ENCODE data around the gene OTOP2. TPM values are rescaled to one million over a fixed set of nuclear protein-coding genes. Genes with fewer than 3 reads are reported as not detected.

OTOP2 gene
- total and polyA plus RNA-seq, 4 donors = not detected

GRCh38 chr17:74938194-74938950 is 14.3 kb downstream of the OTOP2 start:
- no peak for TF ChIP-seq CTCF (IDR thresholded peaks at IDR 0.05; ENCODE audit: control extremely low read depth, extremely low read depth)
- peaks cover 0 to 3% (median 0%) of the 10 kb centered on the region in 4 donors for H3K9me3 ChIP-seq (ENCODE audit: control insufficient read depth in 4 of 4, insufficient read depth in 3 of 4, low read length in 3 of 4)
- H3K9ac ChIP-seq (ENCODE audit: insufficient read depth in 1 of 2, low read length in 2 of 2) = no peak overlapping the region
- H3K4me1 ChIP-seq (ENCODE audit: control insufficient read depth in 5 of 5, insufficient read depth in 5 of 5, low read length in 5 of 5) = peaks cover 0 to 3% (median 0%) of the 10 kb centered on the region in 5 donors
- H3K36me3 ChIP-seq (ENCODE audit: control insufficient read depth in 4 of 4, insufficient read depth in 4 of 4, low read length in 4 of 4) = no peaks in the 10 kb centered on the region
- DNase-seq = no peak
- no peak for ATAC-seq (ENCODE audit: insufficient read depth, low FRiP score)
- no peak overlapping the region for H3K27ac ChIP-seq (ENCODE audit: low read depth in 1 of 2, low read length in 1 of 2)
- WGBS, 2 donors = 70 to 75% methylated on average over 8 of the region's 8 CpGs
- no peak overlapping the region for H3K4me3 ChIP-seq
- peaks cover 0 to 72% (median 21%) of the 10 kb centered on the region in 3 donors for H3K27me3 ChIP-seq (ENCODE audit: control insufficient read depth in 3 of 3, insufficient read depth in 3 of 3, low read length in 2 of 3)

- TF ChIP-seq CTCF (IDR thresholded peaks at IDR 0.05; ENCODE audit: control extremely low read depth, extremely low read depth) = no peak
- Histone ChIP-seq H3K9ac (ENCODE audit: insufficient read depth in 1 of 2, low read length in 2 of 2) (no peak overlapping the region), H3K27ac (ENCODE audit: low read depth in 1 of 2, low read length in 1 of 2) (no peak overlapping the region), H3K4me1 (ENCODE audit: control insufficient read depth in 5 of 5, insufficient read depth in 5 of 5, low read length in 5 of 5) (peaks cover 0 to 3% (median 0%) of the 10 kb centered on the region in 5 donors), H3K4me3 (no peak overlapping the region), H3K27me3 (ENCODE audit: control insufficient read depth in 3 of 3, insufficient read depth in 3 of 3, low read length in 2 of 3) (peaks cover 0 to 64% (median 19%) of the 10 kb centered on the region in 3 donors), H3K36me3 (ENCODE audit: control insufficient read depth in 4 of 4, insufficient read depth in 4 of 4, low read length in 4 of 4) (no peaks in the 10 kb centered on the region), H3K9me3 (ENCODE audit: control insufficient read depth in 4 of 4, insufficient read depth in 3 of 4, low read length in 3 of 4) (peaks cover 0 to 3% (median 0%) of the 10 kb centered on the region in 4 donors)
- no peak for ATAC-seq (ENCODE audit: insufficient read depth, low FRiP score)
- no peak for DNase-seq
- 47 to 51% methylated on average over 8 of the region's 8 CpGs for WGBS, 2 donors
Measured at GRCh38 chr17:74939534-74939933, 15.5 kb downstream of the OTOP2 start.

GRCh38 chr17:74941128-74941725 is 17.2 kb downstream of the OTOP2 start:
- Histone ChIP-seq H3K4me3 (no peak overlapping the region), H3K36me3 (ENCODE audit: control insufficient read depth in 4 of 4, insufficient read depth in 4 of 4, low read length in 4 of 4) (no peaks in the 10 kb centered on the region), H3K9me3 (ENCODE audit: control insufficient read depth in 4 of 4, insufficient read depth in 3 of 4, low read length in 3 of 4) (peaks cover 0 to 2% (median 0%) of the 10 kb centered on the region in 4 donors), H3K27ac (ENCODE audit: low read depth in 1 of 2, low read length in 1 of 2) (no peak overlapping the region), H3K4me1 (ENCODE audit: control insufficient read depth in 5 of 5, insufficient read depth in 5 of 5, low read length in 5 of 5) (no peaks in the 10 kb centered on the region), H3K27me3 (ENCODE audit: control insufficient read depth in 3 of 3, insufficient read depth in 3 of 3, low read length in 2 of 3) (peaks cover 0 to 48% (median 18%) of the 10 kb centered on the region in 3 donors), H3K9ac (ENCODE audit: insufficient read depth in 1 of 2, low read length in 2 of 2) (no peak overlapping the region)
- TF ChIP-seq CTCF (IDR thresholded peaks at IDR 0.05; ENCODE audit: control extremely low read depth, extremely low read depth) = no peak
- 78 to 85% methylated on average over 20 to 21 of the region's 21 CpGs for WGBS, 2 donors
- ATAC-seq (ENCODE audit: insufficient read depth, low FRiP score) (no peak), DNase-seq (no peak)

Data from lung (tissue), 12 donors.